VCaP (cell line): ENCODE results near the gene SPINK2.

ENCODE experiments used
- H3K27ac ChIP-seq: fragments of 450-650 bp; 2 replicates; pipeline ENCODE4 v1.5.1; 2017
- TF ChIP-seq, protein P1 (sequence below): fragments of 450-650 bp; conservative IDR thresholded peaks from 2 replicates; pipeline ENCODE4 v1.5.1; 2017; ENCODE audit warnings: mild to moderate bottlenecking, moderate library complexity

SPINK2 gene, protein sequence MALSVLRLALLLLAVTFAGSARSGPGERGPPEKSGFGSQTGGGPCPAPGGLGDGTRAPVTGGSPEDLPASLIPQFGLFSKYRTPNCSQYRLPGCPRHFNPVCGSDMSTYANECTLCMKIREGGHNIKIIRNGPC

DNA sequence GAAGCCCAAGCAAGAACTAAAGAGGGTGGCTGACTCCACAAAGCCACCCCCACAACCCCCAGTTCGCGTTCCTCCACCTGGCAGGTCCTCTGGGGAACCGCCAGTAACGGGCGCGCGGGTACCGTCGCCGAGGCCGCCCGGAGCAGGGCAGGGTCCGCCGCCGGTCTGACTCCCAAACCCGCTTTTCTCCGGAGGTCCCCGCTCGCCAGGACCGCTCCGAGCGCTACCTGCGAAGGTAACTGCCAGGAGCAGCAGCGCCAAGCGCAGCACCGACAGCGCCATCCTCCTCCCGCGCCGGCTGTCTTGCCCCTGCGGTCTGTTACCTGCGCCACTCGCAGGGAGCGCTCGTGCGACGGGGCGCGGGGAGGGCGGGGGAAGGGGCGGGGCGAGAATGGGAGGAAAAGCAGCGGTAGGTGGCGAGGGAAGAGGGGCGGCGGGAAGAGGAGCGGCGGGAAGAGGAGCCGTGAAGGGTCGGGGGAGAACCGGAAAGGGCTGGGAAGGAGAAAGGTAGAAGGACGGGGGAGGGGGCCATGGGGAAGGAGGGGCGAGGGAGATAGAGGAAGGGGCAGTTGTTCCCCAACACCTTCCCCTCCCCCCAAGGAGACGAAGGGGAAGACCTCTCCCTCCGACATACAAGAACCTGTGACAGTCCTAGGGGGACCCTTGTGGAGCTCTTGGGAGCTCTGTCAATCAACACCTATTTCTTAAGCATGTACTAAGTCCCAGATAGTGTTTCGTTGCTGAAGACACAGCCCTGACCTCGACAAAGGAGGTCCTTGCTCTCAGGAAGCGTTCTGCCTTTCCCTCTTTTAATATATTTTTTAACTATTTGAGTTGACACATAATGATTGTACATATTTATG is at the start of gene SPINK2:
TSS of gene SPINK2 (minus strand) at position 321 of the 863 bp plus-strand sequence. CDS start at position 282, 39 bp downstream.
- peak within 1 kb of the TSS; percentile 14; the same call in 1 of the 2 replicates for H3K27ac ChIP-seq
- TF ChIP-seq, protein P1, sequence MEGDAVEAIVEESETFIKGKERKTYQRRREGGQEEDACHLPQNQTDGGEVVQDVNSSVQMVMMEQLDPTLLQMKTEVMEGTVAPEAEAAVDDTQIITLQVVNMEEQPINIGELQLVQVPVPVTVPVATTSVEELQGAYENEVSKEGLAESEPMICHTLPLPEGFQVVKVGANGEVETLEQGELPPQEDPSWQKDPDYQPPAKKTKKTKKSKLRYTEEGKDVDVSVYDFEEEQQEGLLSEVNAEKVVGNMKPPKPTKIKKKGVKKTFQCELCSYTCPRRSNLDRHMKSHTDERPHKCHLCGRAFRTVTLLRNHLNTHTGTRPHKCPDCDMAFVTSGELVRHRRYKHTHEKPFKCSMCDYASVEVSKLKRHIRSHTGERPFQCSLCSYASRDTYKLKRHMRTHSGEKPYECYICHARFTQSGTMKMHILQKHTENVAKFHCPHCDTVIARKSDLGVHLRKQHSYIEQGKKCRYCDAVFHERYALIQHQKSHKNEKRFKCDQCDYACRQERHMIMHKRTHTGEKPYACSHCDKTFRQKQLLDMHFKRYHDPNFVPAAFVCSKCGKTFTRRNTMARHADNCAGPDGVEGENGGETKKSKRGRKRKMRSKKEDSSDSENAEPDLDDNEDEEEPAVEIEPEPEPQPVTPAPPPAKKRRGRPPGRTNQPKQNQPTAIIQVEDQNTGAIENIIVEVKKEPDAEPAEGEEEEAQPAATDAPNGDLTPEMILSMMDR = peak; percentile 68

GRCh38 chr4:56870946-56871345 is 49.4 kb upstream of the SPINK2 start:
- H3K27ac ChIP-seq = 0 out of 2 replicates have a peak overlapping the region, but pooled peaks have one; percentile 11
- TF ChIP-seq, protein P1 = no peak

GRCh38 chr4:56863441-56864139 is 42.1 kb upstream of the SPINK2 start:
- TF ChIP-seq, protein P1 = no peak

DNA sequence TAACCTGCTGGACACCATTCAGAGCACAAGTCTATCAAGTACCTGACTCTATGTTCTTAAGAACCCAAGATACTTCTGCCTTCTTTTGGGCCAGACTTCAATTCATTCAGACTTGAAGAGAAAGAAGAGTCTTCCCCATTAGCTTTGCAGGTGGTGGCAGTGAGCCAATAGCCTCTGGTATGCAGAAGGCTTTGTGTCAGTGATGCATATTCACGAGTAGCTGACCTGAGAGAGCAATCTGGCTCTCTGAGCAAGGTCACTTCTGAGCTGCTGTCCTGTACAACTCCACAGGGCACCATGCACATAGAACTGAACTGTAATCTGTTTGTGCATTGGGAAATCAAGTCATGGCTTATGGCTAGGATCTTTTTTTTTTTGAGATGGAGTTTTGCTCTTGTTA is 39.9 kb upstream of the SPINK2 start:
- TF ChIP-seq, protein P1 = no peak

More at GRCh38 chr4:56863441-56864139, 42.1 kb upstream of the SPINK2 start:
- H3K27ac ChIP-seq = no peak overlapping the region

DNA sequence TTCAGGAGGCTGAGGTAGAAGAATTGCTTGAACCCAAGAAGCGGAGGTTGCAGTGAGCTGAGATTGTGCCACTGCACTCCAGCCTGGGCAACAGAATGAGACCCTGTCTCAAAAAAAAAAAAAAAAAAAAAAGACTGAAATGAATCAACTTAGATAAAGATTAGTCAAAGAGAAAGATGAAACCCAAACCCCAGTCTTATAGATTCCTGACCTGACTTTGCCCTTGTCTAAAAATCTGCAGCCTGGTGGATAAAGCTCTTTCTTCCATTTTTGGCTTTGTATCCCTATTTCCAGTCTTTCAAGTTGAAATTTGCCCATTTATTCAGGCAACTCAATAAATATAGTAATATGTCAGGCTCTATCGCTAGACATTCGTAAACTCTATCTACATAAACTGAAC is 39.3 kb upstream of the SPINK2 start:
- no peak overlapping the region for H3K27ac ChIP-seq
- TF ChIP-seq, protein P1 = no peak

More for the DNA sequence above, 39.9 kb upstream of the SPINK2 start:
- no peak overlapping the region for H3K27ac ChIP-seq

- H3K27ac ChIP-seq = no peak overlapping the region
- TF ChIP-seq, protein P1 = no peak
Observed at GRCh38 chr4:56859841-56860240, 38.3 kb upstream of the SPINK2 start.

- TF ChIP-seq, protein P1 = no peak
- H3K27ac ChIP-seq = no peak overlapping the region
Observed at GRCh38 chr4:56857601-56858309, 36.3 kb upstream of the SPINK2 start.
